PC-9 (cell line): Measurements from ENCODE around the gene CACNA1E. TPM values are rescaled to one million over a fixed set of nuclear protein-coding genes. Genes with fewer than 3 reads are reported as not detected.

Experiments used
- BruUV-seq: library from RNA; stranded (reverse); fragments of 400-500 nt; replicated peaks from 2 replicates; lab custom pipeline; 2021; lab: Mats Ljungman, UMichigan
- CTCF ChIA-PET: fragments of 300-600 bp; sonication (Branson Sonifier 250); formaldehyde crosslinking; loops from one replicate; lab custom pipeline; 2022; ENCODE audit warnings: antibody characterized with exemption; lab: Charles Lee
- POLR2A ChIA-PET: fragments of 300-600 bp; sonication (Branson Sonifier 250); formaldehyde crosslinking; loops from one replicate; lab custom pipeline; 2022; ENCODE audit warnings: antibody characterized with exemption; ENCODE audit not compliant: unreplicated experiment; lab: Charles Lee
- DNase-seq, 2 experiments: peaks; one replicate each; pipeline versions ENCODE4 v3.0.0 to v3.0.0-alpha.2; 2015 to 2022; ENCODE audit warnings: mixed read lengths in 1 of 2
- H2AFZ ChIP-seq: fragments of 200-600 bp; sonication (generic); 2 replicates; pipeline ENCODE4 v1.8.1; 2017; ENCODE audit warnings: antibody characterized with exemption
- H3F3A ChIP-seq: fragments of 200-600 bp; sonication (generic); 2 replicates; pipeline ENCODE4 v1.8.1; 2017; ENCODE audit warnings: antibody characterized with exemption, mild to moderate bottlenecking, low read depth; ENCODE audit not compliant: insufficient read depth
- H3K27ac ChIP-seq: fragments of 200-600 bp; sonication (generic); 2 replicates; pipeline ENCODE4 v1.6.1; 2016; ENCODE audit warnings: mixed run types
- H3K27me3 ChIP-seq: fragments of 200-600 bp; sonication (generic); 2 replicates; pipeline ENCODE4 v1.6.1; 2016; ENCODE audit warnings: low read depth, mixed run types; ENCODE audit not compliant: insufficient read depth
- H3K36me3 ChIP-seq: fragments of 200-600 bp; sonication (generic); 2 replicates; pipeline ENCODE4 v1.6.1; 2016; ENCODE audit warnings: low read depth, mixed run types
- H3K4me1 ChIP-seq: fragments of 200-600 bp; sonication (generic); replicated peaks from 2 replicates; pipeline ENCODE4 v1.6.1; 2016; ENCODE audit warnings: mixed run types; ENCODE audit not compliant: insufficient read depth
- H3K4me2 ChIP-seq: fragments of 200-600 bp; sonication (generic); 2 replicates; pipeline ENCODE4 v1.6.1; 2017; ENCODE audit warnings: mixed run types
- H3K4me3 ChIP-seq: fragments of 200-600 bp; sonication (generic); 2 replicates; pipeline ENCODE4 v1.6.1; 2016; ENCODE audit warnings: mixed run types
- H3K79me2 ChIP-seq: fragments of 200-600 bp; sonication (generic); 2 replicates; pipeline ENCODE4 v1.6.1; 2017; ENCODE audit warnings: low read depth, mixed run types
- H3K9me2 ChIP-seq: fragments of 200-600 bp; sonication (generic); 2 replicates; pipeline ENCODE4 v1.8.1; 2017; ENCODE audit warnings: mild to moderate bottlenecking; ENCODE audit not compliant: insufficient read depth
- H3K9me3 ChIP-seq: fragments of 200-600 bp; sonication (generic); 2 replicates; pipeline ENCODE4 v1.8.1; 2016; ENCODE audit warnings: low read depth; ENCODE audit not compliant: insufficient read depth
- H4K20me1 ChIP-seq: fragments of 200-600 bp; sonication (generic); 2 replicates; pipeline ENCODE4 v1.8.1; 2017; ENCODE audit not compliant: insufficient read depth
- EZH2 ChIP-seq: fragments of 200-600 bp; sonication (generic); IDR thresholded peaks from 2 replicates; pipeline ENCODE4 v1.8.0; 2017; ENCODE audit warnings: antibody characterized with exemption, low read depth
- intact Hi-C: fragments of 100-400 bp; cut with micrococcal nuclease; formaldehyde crosslinking; loops from one replicate; pipeline ENCODE4 v1.10.0; 2022; ENCODE audit not compliant: unreplicated experiment
- total RNA-seq: library from RNA; stranded (reverse); gene quantifications from 2 replicates; pipeline ENCODE4 v1.2.3, GENCODE V29; 2021
- TF ChIP-seq, protein P1 (sequence below): fragments of 200-600 bp; sonication (generic); conservative IDR thresholded peaks from 2 replicates; pipeline ENCODE4 v1.6.1; 2017; ENCODE audit warnings: mixed run types, antibody characterized with exemption, mild to moderate bottlenecking, moderate library complexity

Gene CACNA1E
- total RNA-seq, 1 experiment from 2014 or later: not detected

DNA sequence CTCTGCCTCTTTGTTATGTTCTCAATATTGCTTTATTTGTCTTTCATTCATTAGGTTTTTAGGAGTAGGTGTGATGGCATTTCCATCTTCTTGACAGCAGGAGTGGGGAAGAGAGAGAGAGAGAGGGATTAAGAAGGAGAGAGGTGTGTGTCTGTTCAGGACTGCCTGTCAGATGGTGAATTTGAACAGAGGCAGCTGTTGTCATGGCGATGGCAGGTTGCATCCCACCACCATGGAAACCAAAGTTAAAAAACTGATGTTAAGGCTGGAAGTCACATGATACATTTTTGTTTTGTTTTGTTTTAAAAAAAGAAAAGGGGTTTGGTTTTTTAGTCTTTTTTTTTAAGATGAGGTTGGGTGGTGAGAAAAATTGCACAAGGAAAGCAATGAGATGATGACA, 18.3 kb downstream of the CACNA1E start:
- BruUV-seq: no TSS peak
- no peaks in the 10 kb centered on the region for H3K9me3 ChIP-seq
- peaks cover 13% of the 10 kb centered on the region for H3K27me3 ChIP-seq
- ChIA-PET POLR2A (no interaction called here), CTCF (no interaction called here)
- no peak overlapping the region for H2AFZ ChIP-seq
- no peaks in the 10 kb centered on the region for H3K36me3 ChIP-seq
- H3K27ac ChIP-seq: no peak overlapping the region
- H3K4me3 ChIP-seq: no peak overlapping the region
- H3K4me2 ChIP-seq: no peak overlapping the region
- H3K4me1 ChIP-seq: no peaks in the 10 kb centered on the region
- intact Hi-C loops: no loop called here
- no peaks in the 10 kb centered on the region for H4K20me1 ChIP-seq
- no peaks in the 10 kb centered on the region for H3K79me2 ChIP-seq
- H3F3A ChIP-seq: no peaks in the 10 kb centered on the region
- DNase-seq: no peak
- TF ChIP-seq, protein P1, sequence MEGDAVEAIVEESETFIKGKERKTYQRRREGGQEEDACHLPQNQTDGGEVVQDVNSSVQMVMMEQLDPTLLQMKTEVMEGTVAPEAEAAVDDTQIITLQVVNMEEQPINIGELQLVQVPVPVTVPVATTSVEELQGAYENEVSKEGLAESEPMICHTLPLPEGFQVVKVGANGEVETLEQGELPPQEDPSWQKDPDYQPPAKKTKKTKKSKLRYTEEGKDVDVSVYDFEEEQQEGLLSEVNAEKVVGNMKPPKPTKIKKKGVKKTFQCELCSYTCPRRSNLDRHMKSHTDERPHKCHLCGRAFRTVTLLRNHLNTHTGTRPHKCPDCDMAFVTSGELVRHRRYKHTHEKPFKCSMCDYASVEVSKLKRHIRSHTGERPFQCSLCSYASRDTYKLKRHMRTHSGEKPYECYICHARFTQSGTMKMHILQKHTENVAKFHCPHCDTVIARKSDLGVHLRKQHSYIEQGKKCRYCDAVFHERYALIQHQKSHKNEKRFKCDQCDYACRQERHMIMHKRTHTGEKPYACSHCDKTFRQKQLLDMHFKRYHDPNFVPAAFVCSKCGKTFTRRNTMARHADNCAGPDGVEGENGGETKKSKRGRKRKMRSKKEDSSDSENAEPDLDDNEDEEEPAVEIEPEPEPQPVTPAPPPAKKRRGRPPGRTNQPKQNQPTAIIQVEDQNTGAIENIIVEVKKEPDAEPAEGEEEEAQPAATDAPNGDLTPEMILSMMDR: no peak
- no peak for TF ChIP-seq EZH2
- H3K9me2 ChIP-seq: no peaks in the 10 kb centered on the region

DNA sequence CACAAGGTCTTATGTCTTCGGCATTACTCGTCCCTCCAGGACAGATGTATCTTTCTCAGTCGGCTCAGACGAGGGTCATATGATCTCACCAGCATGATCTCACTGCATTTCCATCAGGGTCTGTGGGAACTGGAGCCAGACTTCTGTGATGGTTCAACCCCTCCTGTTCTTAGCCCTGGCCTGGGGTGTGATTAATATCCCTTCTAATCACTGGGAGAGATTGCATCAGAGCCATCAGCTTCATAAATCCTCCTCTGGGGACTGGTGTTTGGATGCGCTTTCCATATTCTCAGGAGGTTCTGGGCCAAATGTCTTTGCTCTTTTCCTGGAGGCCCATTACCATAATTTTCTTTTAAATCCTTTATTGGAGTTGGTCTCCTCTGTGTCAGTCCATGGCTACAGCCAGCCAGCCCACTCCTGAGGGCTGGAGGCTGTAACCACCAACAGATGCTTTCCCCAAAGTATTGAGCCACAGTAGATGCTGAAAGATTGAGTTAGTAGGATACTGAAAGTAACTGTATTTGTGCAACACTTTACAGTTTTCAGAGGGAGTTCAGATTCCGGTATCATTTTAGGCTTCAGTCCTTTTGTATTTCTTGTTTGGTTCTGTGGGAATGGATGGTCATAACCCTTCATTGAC, 20.0 kb downstream of the CACNA1E start:
- TF ChIP-seq, protein P1: no peak
- TF ChIP-seq EZH2: no peak
- H3K9me2 ChIP-seq: no peaks in the 10 kb centered on the region
- peaks cover 13% of the 10 kb centered on the region for H3K27me3 ChIP-seq
- no peaks in the 10 kb centered on the region for H3K9me3 ChIP-seq
- no peaks in the 10 kb centered on the region for H3K79me2 ChIP-seq
- no peak for DNase-seq
- H2AFZ ChIP-seq: no peak overlapping the region
- no peak overlapping the region for H3K4me2 ChIP-seq
- ChIA-PET POLR2A (no interaction called here), CTCF (no interaction called here)
- intact Hi-C loops: no loop called here
- no peak overlapping the region for H3K27ac ChIP-seq
- H3K36me3 ChIP-seq: no peaks in the 10 kb centered on the region
- BruUV-seq: no TSS peak
- H3K4me1 ChIP-seq: no peaks in the 10 kb centered on the region
- no peaks in the 10 kb centered on the region for H4K20me1 ChIP-seq
- no peaks in the 10 kb centered on the region for H3F3A ChIP-seq
- no peak overlapping the region for H3K4me3 ChIP-seq

DNA sequence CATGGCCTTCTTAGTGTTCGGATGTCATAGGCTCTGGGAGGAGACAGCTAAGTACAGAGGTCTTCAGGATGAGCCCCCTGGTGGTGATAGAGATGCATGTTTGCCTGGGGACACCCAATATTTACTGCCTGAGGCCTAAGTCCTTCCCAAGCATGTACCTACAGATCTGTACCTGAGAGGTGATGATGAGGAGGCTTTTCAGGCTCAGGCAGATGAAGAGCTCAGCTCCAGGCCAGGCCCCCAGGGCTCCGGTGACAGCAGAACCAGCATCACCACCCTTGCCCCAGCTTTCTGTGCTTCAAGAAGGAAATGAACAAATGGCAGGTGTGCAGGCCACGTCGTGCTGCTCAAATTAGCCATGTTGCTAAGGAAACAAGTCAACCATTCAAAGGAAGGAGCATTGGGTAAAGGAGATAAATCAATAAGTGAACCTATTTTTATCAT, 21.1 kb downstream of the CACNA1E start:
- ChIA-PET POLR2A (no interaction called here), CTCF (no interaction called here)
- no TSS peak for BruUV-seq
- no peak for DNase-seq
- H3K9me2 ChIP-seq: no peaks in the 10 kb centered on the region
- H3K27ac ChIP-seq: no peak overlapping the region
- H3K27me3 ChIP-seq: peaks cover 13% of the 10 kb centered on the region
- no peaks in the 10 kb centered on the region for H3K9me3 ChIP-seq
- no peak overlapping the region for H3K4me2 ChIP-seq
- H3F3A ChIP-seq: no peaks in the 10 kb centered on the region
- no peak for TF ChIP-seq EZH2
- TF ChIP-seq, protein P1: peak; percentile 29; the same call in 1 of the 2 replicates
- H3K4me1 ChIP-seq: no peaks in the 10 kb centered on the region
- no peak overlapping the region for H3K4me3 ChIP-seq
- no peaks in the 10 kb centered on the region for H4K20me1 ChIP-seq
- H3K79me2 ChIP-seq: no peaks in the 10 kb centered on the region
- no peaks in the 10 kb centered on the region for H3K36me3 ChIP-seq
- intact Hi-C loops: no loop called here
- no peak overlapping the region for H2AFZ ChIP-seq
